HepG2 (cell line): Measurements from ENCODE around the gene TRA2B. TPM values are rescaled to one million over a fixed set of nuclear protein-coding genes. Genes with fewer than 3 reads are reported as not detected.

Experiments used
- ARNTL ChIP-seq: sonication (generic); formaldehyde crosslinking; IDR thresholded peaks from 2 replicates; pipeline ENCODE4 v1.4.0; 2020; ENCODE audit warnings: mild to moderate bottlenecking, missing genetic modification reagents
- BORCS8-MEF2B ChIP-seq: sonication (generic); formaldehyde crosslinking; IDR thresholded peaks from 2 replicates; pipeline ENCODE4 v1.8.0; 2022; ENCODE audit warnings: mild to moderate bottlenecking, missing genetic modification reagents
- GABPA ChIP-seq, 2 experiments: IDR thresholded peaks; 2 replicates each; pipeline ENCODE4 v1.6.1; 2011 to 2016; ENCODE audit warnings: low read depth in 2 of 2, low read length in 1 of 2, missing biosample characterization in 1 of 2, missing genetic modification characterization in 1 of 2
- IRX3 ChIP-seq: sonication (generic); formaldehyde crosslinking; IDR thresholded peaks from 2 replicates; pipeline ENCODE4 v1.8.1; 2023; ENCODE audit warnings: mild to moderate bottlenecking, low read depth, missing genetic modification reagents, borderline replicate concordance
- JUNB ChIP-seq: sonication (generic); formaldehyde crosslinking; IDR thresholded peaks from 2 replicates; pipeline ENCODE4 v1.8.0; 2022; ENCODE audit warnings: missing genetic modification reagents, mild to moderate bottlenecking, borderline replicate concordance
- KLF13 ChIP-seq: sonication (generic); formaldehyde crosslinking; IDR thresholded peaks from 2 replicates; pipeline ENCODE4 v1.4.0; 2020; ENCODE audit warnings: mild to moderate bottlenecking, missing genetic modification reagents
- MAFF ChIP-seq: IDR thresholded peaks from 2 replicates; pipeline ENCODE4 v1.6.1; 2011; ENCODE audit warnings: low read depth, low read length, improper control_type of control experiment
- MNT ChIP-seq: fragments of 450-650 bp; IDR thresholded peaks from 2 replicates; pipeline ENCODE4 v1.6.1; 2016
- MTERF4 ChIP-seq: sonication (generic); formaldehyde crosslinking; IDR thresholded peaks from 2 replicates; pipeline ENCODE4 v1.8.0; 2023; ENCODE audit warnings: mild to moderate bottlenecking, missing genetic modification reagents
- MZF1 ChIP-seq: sonication (generic); formaldehyde crosslinking; IDR thresholded peaks from 2 replicates; pipeline ENCODE4 v1.8.1; 2023; ENCODE audit warnings: mild to moderate bottlenecking, missing genetic modification reagents, borderline replicate concordance
- TAF15 ChIP-seq: fragments of 200-400 bp; formaldehyde crosslinking; IDR thresholded peaks from one replicate; pipeline ENCODE4 v1.6.1; 2018; ENCODE audit warnings: mild to moderate bottlenecking, low read depth, low read length; ENCODE audit not compliant: poor library complexity, severe bottlenecking
- TCF12 ChIP-seq, 2 experiments: fragments of 450-650 bp in 1 of 2; sonication (generic) in 1 of 2; formaldehyde crosslinking in 1 of 2; IDR thresholded peaks; 2 replicates each; pipeline versions ENCODE4 v1.6.1 to v1.8.0; 2017 to 2022; ENCODE audit warnings: antibody characterized with exemption in 1 of 2, mild to moderate bottlenecking in 1 of 2, missing genetic modification reagents in 1 of 2, moderate library complexity in 1 of 2
- ZNF44 ChIP-seq: sonication (generic); formaldehyde crosslinking; IDR thresholded peaks from 2 replicates; pipeline ENCODE4 v1.5.1; 2020; ENCODE audit warnings: mild to moderate bottlenecking, missing genetic modification reagents
- ZNF609 ChIP-seq: sonication (generic); formaldehyde crosslinking; IDR thresholded peaks from 2 replicates; pipeline ENCODE4 v1.4.0; 2020; ENCODE audit warnings: mild to moderate bottlenecking, missing genetic modification reagents, borderline replicate concordance
- ZNF619 ChIP-seq: sonication (generic); formaldehyde crosslinking; IDR thresholded peaks from 2 replicates; pipeline ENCODE4 v1.4.0; 2020; ENCODE audit warnings: mild to moderate bottlenecking, missing genetic modification reagents
- ZNF687 ChIP-seq: sonication (generic); formaldehyde crosslinking; IDR thresholded peaks from 2 replicates; pipeline ENCODE4 v1.5.1; 2020; ENCODE audit warnings: mild to moderate bottlenecking, missing genetic modification reagents, moderate library complexity
- ZNF83 ChIP-seq: sonication (generic); formaldehyde crosslinking; IDR thresholded peaks from 2 replicates; pipeline ENCODE4 v1.4.0; 2020; ENCODE audit warnings: missing genetic modification reagents, mild to moderate bottlenecking, borderline replicate concordance
- ZNF879 ChIP-seq: sonication (generic); formaldehyde crosslinking; IDR thresholded peaks from 2 replicates; pipeline ENCODE4 v1.8.1; 2023; ENCODE audit warnings: missing genetic modification reagents
- polyA plus RNA-seq, 8 experiments: library from polyadenylated mRNA; depleted of rRNA in 3 of 8; stranded (reverse) in 7 of 8; unstranded in 1 of 8; fragments of >200 nt; fragmentation: Illumina TruSeq in 4 of 8; extraction: Trizol in 4 of 8; gene quantifications; 2 replicates each; pipeline versions ENCODE4 v1.2.1 to v1.2.3, GENCODE V29; 2011 to 2016; ENCODE audit warnings: low read depth in 4 of 8, missing spikeins in 1 of 8, mixed read lengths in 1 of 8; ENCODE audit not compliant: insufficient read depth in 1 of 8
- total RNA-seq, 5 experiments: library from RNA; depleted of rRNA; stranded (reverse); fragments of >200 nt; fragmentation: Illumina TruSeq; extraction: Trizol; gene quantifications; 2 replicates each; pipeline ENCODE4 v1.2.3, GENCODE V29; 2016; ENCODE audit warnings: low read depth in 1 of 5

TRA2B gene
- total and polyA plus RNA-seq, 2 of the 13 experiments (the other 11 are each of a cell fraction or from before 2014, with no cell fraction given): 105 to 241 TPM

GRCh38 chr3:185966655-185967054, 28.8 kb upstream of the TRA2B start (continued):
- TF ChIP-seq MAFF (0 out of 2 replicates have a peak, but pooled peaks have one; percentile 16), BORCS8-MEF2B (no peak), GABPA (IDR thresholded peaks at IDR 0.05; ENCODE audit: low read depth, low read length) (no peak), GABPA (CRISPR knock-in tag; IDR thresholded peaks at IDR 0.05; ENCODE audit: low read depth) (no peak; the same call in 1 of the 2 replicates), ZNF619 (no peak), ZNF44 (CRISPR knock-in tag) (no peak), MTERF4 (CRISPR knock-in tag) (no peak), ARNTL (CRISPR knock-in tag) (no peak), ZNF83 (no peak), KLF13 (CRISPR knock-in tag) (no peak), TCF12 (IDR thresholded peaks at IDR 0.05) (no peak), TCF12 (CRISPR knock-in tag; IDR thresholded peaks at IDR 0.05) (peak; percentile 91), ZNF609 (CRISPR knock-in tag) (peak; percentile 94), MZF1 (CRISPR knock-in tag) (no peak), ZNF879 (CRISPR knock-in tag) (no peak), JUNB (CRISPR knock-in tag) (no peak), TAF15 (no peak), IRX3 (CRISPR knock-in tag) (no peak), MNT (no peak), ZNF687 (CRISPR knock-in tag) (no peak)
